DMS 273 (cell line): ENCODE results near the gene ETNK2.

Experiments
- DNase-seq: peaks from one replicate; lab custom pipeline; 2025; ENCODE audit not compliant: unreplicated experiment; lab: John Stamatoyannopoulos, UW

Gene ETNK2

GRCh38 chr1:204178487-204179281, 26.8 kb upstream of the ETNK2 start:
- no peak for DNase-seq

- no peak for DNase-seq
Measured at GRCh38 chr1:204177133-204177532, 25.3 kb upstream of the ETNK2 start.

GRCh38 chr1:204176049-204176448, 24.2 kb upstream of the ETNK2 start:
- DNase-seq: no peak

- no peak for DNase-seq
Measured at GRCh38 chr1:204174958-204175357, 23.1 kb upstream of the ETNK2 start.

GRCh38 chr1:204172404-204173029, 20.7 kb upstream of the ETNK2 start:
- DNase-seq: no peak

GRCh38 chr1:204171751-204172178, 19.9 kb upstream of the ETNK2 start:
- no peak for DNase-seq

GRCh38 chr1:204170494-204171155, 18.8 kb upstream of the ETNK2 start:
- no peak for DNase-seq

- no peak for DNase-seq
Measured at GRCh38 chr1:204169858-204170257, 18.0 kb upstream of the ETNK2 start.

GRCh38 chr1:204167730-204168129, 15.9 kb upstream of the ETNK2 start:
- DNase-seq: no peak

GRCh38 chr1:204166219-204166618, 14.4 kb upstream of the ETNK2 start, which contains the start of gene REN:
TSS of gene REN (minus strand) at chr1:204166337. CDS start at chr1:204166293, 44 bp downstream.
- DNase-seq: no peak

GRCh38 chr1:204162494-204163074, 10.7 kb upstream of the ETNK2 start:
- DNase-seq: peak; percentile 90

GRCh38 chr1:204161609-204162493, 10.0 kb upstream of the ETNK2 start:
- DNase-seq: no peak

GRCh38 chr1:204157962-204158361, 6.1 kb upstream of the ETNK2 start:
- DNase-seq: no peak

- DNase-seq: no peak
Measured at GRCh38 chr1:204155881-204156280, 4.0 kb upstream of the ETNK2 start.

GRCh38 chr1:204154568-204155255, 2.9 kb upstream of the ETNK2 start:
- no peak for DNase-seq

GRCh38 chr1:204153667-204154066, 1.8 kb upstream of the ETNK2 start:
- DNase-seq: no peak

- no peak for DNase-seq
Measured at GRCh38 chr1:204152310-204153044, 633 bp upstream of the ETNK2 start.

GRCh38 chr1:204150702-204151551, 917 bp downstream of the ETNK2 start:
- peak; percentile 60 for DNase-seq
